ENCODE measurements around the gene DZIP3.
A peak's percentile ranks its signal among the peaks of the same experiment; 100 is the strongest.

Gene DZIP3

GRCh38 chr3:108565506-108565905, 24.0 kb upstream of the DZIP3 start:
- no peak overlapping the region for H3K27ac Mint-ChIP-seq
- peaks cover 45% of the 10 kb centered on the region for H3K36me3 Mint-ChIP-seq (ENCODE audit: low read depth)
- H3K9me3 Mint-ChIP-seq = no peaks in the 10 kb centered on the region
- H3K4me1 Mint-ChIP-seq (ENCODE audit: low read depth) = peaks cover 20% of the 10 kb centered on the region
- no peak for DNase-seq (ENCODE audit: low spot score)
- H3K27me3 Mint-ChIP-seq (ENCODE audit: low read depth) = no peaks in the 10 kb centered on the region
- no peak overlapping the region for H3K4me3 Mint-ChIP-seq

- Mint-ChIP-seq H3K4me3 (no peak overlapping the region), H3K4me1 (ENCODE audit: low read depth) (peaks cover 20% of the 10 kb centered on the region), H3K36me3 (ENCODE audit: low read depth) (peaks cover 37% of the 10 kb centered on the region), H3K27ac (peak overlapping the region; percentile 11), H3K27me3 (ENCODE audit: low read depth) (no peaks in the 10 kb centered on the region), H3K9me3 (no peaks in the 10 kb centered on the region)
- no peak for DNase-seq (ENCODE audit: low spot score)
Measured at GRCh38 chr3:108566599-108566998, 22.9 kb upstream of the DZIP3 start.

GRCh38 chr3:108569336-108569735, 20.2 kb upstream of the DZIP3 start:
- no peaks in the 10 kb centered on the region for H3K27me3 Mint-ChIP-seq (ENCODE audit: low read depth)
- no peak for DNase-seq (ENCODE audit: low spot score)
- no peak overlapping the region for H3K4me3 Mint-ChIP-seq

GRCh38 chr3:108578064-108578463, 11.5 kb upstream of the DZIP3 start:
- H3K36me3 Mint-ChIP-seq (ENCODE audit: low read depth) = peaks cover 68% of the 10 kb centered on the region
- no peaks in the 10 kb centered on the region for H3K9me3 Mint-ChIP-seq
- H3K27ac Mint-ChIP-seq = no peak overlapping the region
- H3K4me3 Mint-ChIP-seq = no peak overlapping the region
- H3K27me3 Mint-ChIP-seq (ENCODE audit: low read depth) = no peaks in the 10 kb centered on the region
- no peak for DNase-seq (ENCODE audit: low spot score)
- H3K4me1 Mint-ChIP-seq (ENCODE audit: low read depth) = peaks cover 16% of the 10 kb centered on the region

More at GRCh38 chr3:108569336-108569735, 20.2 kb upstream of the DZIP3 start:
- no peaks in the 10 kb centered on the region for H3K9me3 Mint-ChIP-seq
- H3K36me3 Mint-ChIP-seq (ENCODE audit: low read depth) = peaks cover 50% of the 10 kb centered on the region
- H3K4me1 Mint-ChIP-seq (ENCODE audit: low read depth) = peaks cover 17% of the 10 kb centered on the region
- H3K27ac Mint-ChIP-seq = no peak overlapping the region

- Mint-ChIP-seq H3K9me3 (no peaks in the 10 kb centered on the region), H3K4me1 (ENCODE audit: low read depth) (peaks cover 50% of the 10 kb centered on the region), H3K27ac (peak overlapping the region; percentile 98), H3K27me3 (ENCODE audit: low read depth) (no peaks in the 10 kb centered on the region), H3K4me3 (peak overlapping the region; percentile 100), H3K36me3 (ENCODE audit: low read depth) (peaks cover 19% of the 10 kb centered on the region)
- no peak for DNase-seq (ENCODE audit: low spot score)
Measured at GRCh38 chr3:108588601-108589000, 921 bp upstream of the DZIP3 start.

- no peak for DNase-seq (ENCODE audit: low spot score)
- Mint-ChIP-seq H3K27me3 (ENCODE audit: low read depth) (no peaks in the 10 kb centered on the region), H3K36me3 (ENCODE audit: low read depth) (peaks cover 12% of the 10 kb centered on the region), H3K4me3 (peak overlapping the region; percentile 100), H3K9me3 (no peaks in the 10 kb centered on the region), H3K4me1 (ENCODE audit: low read depth) (peaks cover 46% of the 10 kb centered on the region), H3K27ac (peak overlapping the region; percentile 98)
Measured at GRCh38 chr3:108589998-108590323, 439 bp downstream of the DZIP3 start.

- Mint-ChIP-seq H3K27ac (peak overlapping the region; percentile 98), H3K9me3 (no peaks in the 10 kb centered on the region), H3K4me1 (ENCODE audit: low read depth) (peaks cover 42% of the 10 kb centered on the region), H3K4me3 (peak overlapping the region; percentile 100), H3K27me3 (ENCODE audit: low read depth) (no peaks in the 10 kb centered on the region), H3K36me3 (ENCODE audit: low read depth) (peaks cover 8% of the 10 kb centered on the region)
- DNase-seq (ENCODE audit: low spot score) = no peak
Measured at GRCh38 chr3:108590460-108590859, 938 bp downstream of the DZIP3 start.

GRCh38 chr3:108595321-108595720, 5.8 kb downstream of the DZIP3 start:
- DNase-seq (ENCODE audit: low spot score) = no peak
- Mint-ChIP-seq H3K4me1 (ENCODE audit: low read depth) (peaks cover 53% of the 10 kb centered on the region), H3K4me3 (no peak overlapping the region), H3K27ac (no peak overlapping the region), H3K36me3 (ENCODE audit: low read depth) (peaks cover 1% of the 10 kb centered on the region), H3K27me3 (ENCODE audit: low read depth) (no peaks in the 10 kb centered on the region), H3K9me3 (no peaks in the 10 kb centered on the region)

- H3K27me3 Mint-ChIP-seq (ENCODE audit: low read depth) = no peaks in the 10 kb centered on the region
- peaks cover 14% of the 10 kb centered on the region for H3K36me3 Mint-ChIP-seq (ENCODE audit: low read depth)
- H3K27ac Mint-ChIP-seq = no peak overlapping the region
- peaks cover 7% of the 10 kb centered on the region for H3K9me3 Mint-ChIP-seq
- no peak for DNase-seq (ENCODE audit: low spot score)
- peaks cover 56% of the 10 kb centered on the region for H3K4me1 Mint-ChIP-seq (ENCODE audit: low read depth)
- no peak overlapping the region for H3K4me3 Mint-ChIP-seq
Measured at GRCh38 chr3:108598375-108598774, 8.9 kb downstream of the DZIP3 start.

- Mint-ChIP-seq H3K9me3 (peaks cover 7% of the 10 kb centered on the region), H3K4me1 (ENCODE audit: low read depth) (peaks cover 65% of the 10 kb centered on the region), H3K27ac (peak overlapping the region; percentile 13), H3K4me3 (peak overlapping the region; percentile 39), H3K27me3 (ENCODE audit: low read depth) (no peaks in the 10 kb centered on the region), H3K36me3 (ENCODE audit: low read depth) (peaks cover 15% of the 10 kb centered on the region)
- no peak for DNase-seq (ENCODE audit: low spot score)
Measured at GRCh38 chr3:108599677-108600409, 10.3 kb downstream of the DZIP3 start.

- Mint-ChIP-seq H3K27ac (peak overlapping the region; percentile 59), H3K27me3 (ENCODE audit: low read depth) (no peaks in the 10 kb centered on the region), H3K4me3 (peak overlapping the region; percentile 68), H3K36me3 (ENCODE audit: low read depth) (peaks cover 19% of the 10 kb centered on the region), H3K9me3 (peaks cover 7% of the 10 kb centered on the region), H3K4me1 (ENCODE audit: low read depth) (peaks cover 55% of the 10 kb centered on the region)
- no peak for DNase-seq (ENCODE audit: low spot score)
Measured at GRCh38 chr3:108602249-108602934, 12.9 kb downstream of the DZIP3 start.

- H3K4me1 Mint-ChIP-seq (ENCODE audit: low read depth) = peaks cover 55% of the 10 kb centered on the region
Measured at GRCh38 chr3:108602935-108603294, 13.4 kb downstream of the DZIP3 start.

GRCh38 chr3:108603691-108604090, 14.2 kb downstream of the DZIP3 start:
- H3K36me3 Mint-ChIP-seq (ENCODE audit: low read depth) = peaks cover 24% of the 10 kb centered on the region
- H3K27ac Mint-ChIP-seq = peak overlapping the region; percentile 22
- DNase-seq (ENCODE audit: low spot score) = no peak
- peaks cover 7% of the 10 kb centered on the region for H3K9me3 Mint-ChIP-seq
- H3K27me3 Mint-ChIP-seq (ENCODE audit: low read depth) = no peaks in the 10 kb centered on the region
- H3K4me1 Mint-ChIP-seq (ENCODE audit: low read depth) = peaks cover 49% of the 10 kb centered on the region
- peak overlapping the region; percentile 66 for H3K4me3 Mint-ChIP-seq

More at GRCh38 chr3:108602935-108603294, 13.4 kb downstream of the DZIP3 start:
- Mint-ChIP-seq H3K36me3 (ENCODE audit: low read depth) (peaks cover 23% of the 10 kb centered on the region), H3K27ac (peak overlapping the region; percentile 59), H3K27me3 (ENCODE audit: low read depth) (no peaks in the 10 kb centered on the region), H3K4me3 (peak overlapping the region; percentile 68), H3K9me3 (peaks cover 7% of the 10 kb centered on the region)
- DNase-seq (ENCODE audit: low spot score) = no peak

- Mint-ChIP-seq H3K27ac (no peak overlapping the region), H3K36me3 (ENCODE audit: low read depth) (peaks cover 26% of the 10 kb centered on the region), H3K27me3 (ENCODE audit: low read depth) (no peaks in the 10 kb centered on the region), H3K4me1 (ENCODE audit: low read depth) (peaks cover 37% of the 10 kb centered on the region), H3K4me3 (no peak overlapping the region), H3K9me3 (peaks cover 7% of the 10 kb centered on the region)
- DNase-seq (ENCODE audit: low spot score) = no peak
Measured at GRCh38 chr3:108605028-108605427, 15.5 kb downstream of the DZIP3 start.
